Tibial nerve (tissue), 4 donors: ENCODE measurements around the gene IGFN1. TPM values are rescaled to one million over a fixed set of nuclear protein-coding genes. Genes with fewer than 3 reads are reported as not detected.

Experiments
- DNase-seq, 2 donors: peaks; one replicate each; pipeline ENCODE4 v3.0.0-alpha.2; 2019; ENCODE audit warnings: low spot score in 2 of 2
- H3K27ac ChIP-seq, 4 donors: fragments of 200-600 bp; sonication (generic) in 3 of 4; one replicate each; pipeline ENCODE4 v1.5.1; 2017 to 2019; ENCODE audit warnings: mild to moderate bottlenecking in 1 of 4
- H3K27me3 ChIP-seq, 2 donors: fragments of 200-600 bp; sonication (generic) in 1 of 2; one replicate each; pipeline versions ENCODE4 v1.5.1 to v1.6.0; 2017 to 2019
- H3K36me3 ChIP-seq, 3 donors: fragments of 200-600 bp; sonication (generic); one replicate each; pipeline ENCODE4 v1.5.1; 2018 to 2019
- H3K4me1 ChIP-seq, 4 donors: fragments of 200-600 bp; sonication (generic) in 3 of 4; one replicate each; pipeline ENCODE4 v1.5.1; 2017 to 2019
- H3K4me3 ChIP-seq, 4 donors: fragments of 200-600 bp; sonication (generic) in 3 of 4; one replicate each; pipeline ENCODE4 v1.5.1; 2017 to 2019; ENCODE audit warnings: mild to moderate bottlenecking in 1 of 4, moderate library complexity in 1 of 4
- H3K9me3 ChIP-seq, 4 donors: fragments of 200-600 bp; sonication (generic) in 3 of 4; one replicate each; pipeline ENCODE4 v1.5.1; 2017 to 2019
- EP300 ChIP-seq, 2 donors: sonication (generic); formaldehyde crosslinking; IDR thresholded peaks; one replicate each; pipeline ENCODE4 v1.6.1; 2017; ENCODE audit warnings: antibody characterized with exemption in 2 of 2, mild to moderate bottlenecking in 1 of 2
- POLR2A ChIP-seq, 2 donors: fragments of 450-650 bp; IDR thresholded peaks; one replicate each; pipeline ENCODE4 v1.6.1; 2017; ENCODE audit warnings: antibody characterized with exemption in 2 of 2, mild to moderate bottlenecking in 2 of 2, moderate library complexity in 2 of 2
- WGBS, 2 donors: methylation state at CpG; one replicate each; pipeline ENCODE4 v1.1.5; 2018; 5-methylcytosine and 5-hydroxymethylcytosine counted together
- total RNA-seq, 4 donors: library from RNA; depleted of rRNA; stranded (reverse); fragments of >200 nt; gene quantifications; one replicate each; pipeline ENCODE4 v1.1.0, GENCODE V29; 2016
- TF ChIP-seq, protein P1 (sequence below), 5 experiments: fragments of 200-600 bp in 3 of 5; fragments of 450-650 bp in 2 of 5; sonication (generic) in 3 of 5; IDR thresholded peaks; one replicate each; pipeline ENCODE4 v1.5.1; 2016 to 2019; ENCODE audit warnings: antibody characterized with exemption in 5 of 5, mild to moderate bottlenecking in 3 of 5, moderate library complexity in 2 of 5

The IGFN1 gene
- total RNA-seq, 4 donors from 2014 or later, result not detected

GRCh38 chr1:201260236-201260590 lies 69.6 kb downstream of the IGFN1 start:
- Histone ChIP-seq H3K36me3 (no peaks in the 10 kb centered on the region), H3K27ac (no peak overlapping the region), H3K4me3 (no peak overlapping the region), H3K4me1 (peaks cover 0 to 11% (median 4%) of the 10 kb centered on the region in 4 donors), H3K27me3 (peaks cover 0 to 30% of the 10 kb centered on the region in 2 donors), H3K9me3 (no peaks in the 10 kb centered on the region)
- TF ChIP-seq EP300 (IDR thresholded peaks at IDR 0.05) (no peak), POLR2A (IDR thresholded peaks at IDR 0.05) (no peak)
- TF ChIP-seq, protein P1, sequence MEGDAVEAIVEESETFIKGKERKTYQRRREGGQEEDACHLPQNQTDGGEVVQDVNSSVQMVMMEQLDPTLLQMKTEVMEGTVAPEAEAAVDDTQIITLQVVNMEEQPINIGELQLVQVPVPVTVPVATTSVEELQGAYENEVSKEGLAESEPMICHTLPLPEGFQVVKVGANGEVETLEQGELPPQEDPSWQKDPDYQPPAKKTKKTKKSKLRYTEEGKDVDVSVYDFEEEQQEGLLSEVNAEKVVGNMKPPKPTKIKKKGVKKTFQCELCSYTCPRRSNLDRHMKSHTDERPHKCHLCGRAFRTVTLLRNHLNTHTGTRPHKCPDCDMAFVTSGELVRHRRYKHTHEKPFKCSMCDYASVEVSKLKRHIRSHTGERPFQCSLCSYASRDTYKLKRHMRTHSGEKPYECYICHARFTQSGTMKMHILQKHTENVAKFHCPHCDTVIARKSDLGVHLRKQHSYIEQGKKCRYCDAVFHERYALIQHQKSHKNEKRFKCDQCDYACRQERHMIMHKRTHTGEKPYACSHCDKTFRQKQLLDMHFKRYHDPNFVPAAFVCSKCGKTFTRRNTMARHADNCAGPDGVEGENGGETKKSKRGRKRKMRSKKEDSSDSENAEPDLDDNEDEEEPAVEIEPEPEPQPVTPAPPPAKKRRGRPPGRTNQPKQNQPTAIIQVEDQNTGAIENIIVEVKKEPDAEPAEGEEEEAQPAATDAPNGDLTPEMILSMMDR (IDR thresholded peaks at IDR 0.05), result no peak
- 39 to 44% methylated on average over 8 to 11 of the region's 11 CpGs for WGBS, 2 donors
- DNase-seq, result no peak

- TF ChIP-seq, protein P1 (IDR thresholded peaks at IDR 0.05), result no peak
- TF ChIP-seq EP300 (IDR thresholded peaks at IDR 0.05) (no peak), POLR2A (IDR thresholded peaks at IDR 0.05) (no peak)
- no peak for DNase-seq
- 88 to 96% methylated on average over 8 of the region's 8 CpGs for WGBS, 2 donors
These were observed 70.2 kb downstream of the IGFN1 start for GRCh38 chr1:201260648-201261311.

GRCh38 chr1:201261771-201262547 lies 71.3 kb downstream of the IGFN1 start:
- DNase-seq, result no peak
- H3K36me3 ChIP-seq, result no peaks in the 10 kb centered on the region
- 88 to 92% methylated on average over 8 of the region's 8 CpGs for WGBS, 2 donors
- peaks cover 0 to 11% (median 4%) of the 10 kb centered on the region in 4 donors for H3K4me1 ChIP-seq
- H3K4me3 ChIP-seq, result no peak overlapping the region
- H3K27me3 ChIP-seq, result peaks cover 0 to 35% of the 10 kb centered on the region in 2 donors
- no peak overlapping the region for H3K27ac ChIP-seq
- H3K9me3 ChIP-seq, result no peaks in the 10 kb centered on the region
- TF ChIP-seq POLR2A (IDR thresholded peaks at IDR 0.05) (no peak), EP300 (IDR thresholded peaks at IDR 0.05) (no peak)
- TF ChIP-seq, protein P1 (IDR thresholded peaks at IDR 0.05), result no peak

More at GRCh38 chr1:201260648-201261311, 70.2 kb downstream of the IGFN1 start:
- no peak overlapping the region for H3K4me3 ChIP-seq
- H3K36me3 ChIP-seq, result no peaks in the 10 kb centered on the region
- H3K27me3 ChIP-seq, result peaks cover 0 to 30% of the 10 kb centered on the region in 2 donors
- peaks cover 0 to 11% (median 4%) of the 10 kb centered on the region in 4 donors for H3K4me1 ChIP-seq
- H3K27ac ChIP-seq, result no peak overlapping the region
- no peaks in the 10 kb centered on the region for H3K9me3 ChIP-seq

GRCh38 chr1:201262963-201263608 lies 72.5 kb downstream of the IGFN1 start:
- Histone ChIP-seq H3K4me1 (peaks cover 0 to 11% (median 4%) of the 10 kb centered on the region in 4 donors), H3K36me3 (no peaks in the 10 kb centered on the region), H3K27me3 (peaks cover 0 to 36% of the 10 kb centered on the region in 2 donors), H3K27ac (no peak overlapping the region), H3K9me3 (no peaks in the 10 kb centered on the region), H3K4me3 (no peak overlapping the region)
- no peak for DNase-seq
- TF ChIP-seq EP300 (IDR thresholded peaks at IDR 0.05), result no peak
- TF ChIP-seq POLR2A (IDR thresholded peaks at IDR 0.05), result no peak
- TF ChIP-seq, protein P1 (IDR thresholded peaks at IDR 0.05), result no peak
- 77 to 87% methylated on average over 7 of the region's 7 CpGs for WGBS, 2 donors
